ENCODE results near the gene PRDM11.

Gene PRDM11

GRCh38 chr11:45133878-45134277 is 12.6 kb upstream of the PRDM11 start:
- no peak overlapping the region for H3K4me3 ChIP-seq
- no peak overlapping the region for H3K27ac ChIP-seq

DNA sequence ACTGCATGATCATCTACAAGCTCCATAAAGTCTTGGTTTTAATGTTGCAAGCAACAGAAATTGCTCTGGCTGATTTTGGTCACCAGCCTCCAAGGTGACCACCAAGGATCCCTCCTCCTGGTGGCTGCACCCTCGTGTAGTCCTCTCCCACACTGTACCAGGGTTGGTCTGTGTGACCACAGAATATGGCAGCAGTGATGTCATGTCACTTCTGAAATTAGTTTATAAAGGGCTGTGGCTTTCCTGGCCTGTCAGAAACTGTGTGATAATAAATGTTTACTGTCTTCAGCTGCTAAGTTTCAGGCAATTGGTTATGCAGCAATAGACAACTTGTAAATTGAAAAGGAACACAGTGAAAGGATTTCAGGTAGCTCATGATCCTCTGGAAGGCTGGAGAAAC is 5.3 kb upstream of the PRDM11 start:
- no peak overlapping the region for H3K27ac ChIP-seq
- H3K4me3 ChIP-seq, result no peak overlapping the region

DNA sequence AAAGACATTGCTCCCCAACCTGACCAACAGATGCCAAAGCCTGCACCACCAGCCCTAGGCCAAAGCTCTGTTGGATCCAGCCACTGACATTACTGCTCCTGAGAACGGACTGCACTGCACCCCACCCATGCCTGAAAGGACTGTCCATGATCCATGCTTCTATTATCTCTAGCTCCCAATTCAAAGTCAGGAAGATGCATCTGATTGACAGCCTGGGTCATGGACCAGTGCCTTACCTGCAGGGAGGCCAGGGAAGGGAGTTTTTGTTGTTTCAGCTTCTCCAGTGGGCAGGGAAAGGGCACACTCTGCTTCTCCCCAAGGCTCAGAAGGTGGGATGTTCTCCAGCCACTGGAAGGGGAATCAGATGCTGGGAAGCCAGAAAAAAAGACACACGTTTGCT is 4.8 kb upstream of the PRDM11 start:
- Histone ChIP-seq H3K4me3 (no peak overlapping the region), H3K27ac (no peak overlapping the region)

DNA sequence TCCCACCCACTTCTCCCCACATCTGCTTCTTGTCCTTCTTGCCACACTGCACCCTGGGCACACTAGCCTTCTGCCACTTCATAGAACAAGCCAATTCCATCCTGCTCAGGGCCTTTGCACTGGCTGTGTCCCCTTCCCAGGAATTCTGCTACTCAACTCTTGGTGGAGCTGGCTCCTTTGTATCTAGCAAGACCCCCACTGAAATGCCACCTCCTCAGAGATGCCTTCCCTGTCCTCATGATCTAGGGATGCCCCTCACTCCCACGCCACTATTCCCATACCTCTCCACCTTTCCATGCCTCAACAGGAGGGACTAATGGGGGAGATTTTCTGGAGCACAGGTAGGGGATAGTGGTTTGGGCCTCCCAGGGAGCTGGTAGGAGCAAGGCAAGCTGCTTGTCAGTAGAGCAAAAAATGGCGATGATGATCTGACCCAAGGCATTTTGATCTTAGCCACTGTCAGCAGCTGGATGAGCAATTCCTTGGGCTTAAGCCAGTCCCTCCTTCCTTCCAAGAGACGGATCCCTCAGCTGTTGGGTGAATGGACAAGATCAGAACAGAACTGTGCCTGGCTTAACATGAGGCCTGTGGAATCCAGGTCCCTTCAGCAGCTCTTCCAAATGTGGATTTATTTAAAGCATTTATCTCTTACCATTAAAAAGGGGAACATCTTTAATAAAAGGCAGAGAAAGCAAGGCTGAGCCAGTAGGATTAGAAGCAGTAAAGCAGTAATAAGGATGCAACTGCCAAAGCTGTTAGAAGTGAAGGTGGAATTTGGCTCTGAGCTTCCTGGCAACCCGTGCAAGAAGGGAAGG is 4.0 kb upstream of the PRDM11 start:
- no peak overlapping the region for H3K4me3 ChIP-seq
- H3K27ac ChIP-seq, result no peak overlapping the region

DNA sequence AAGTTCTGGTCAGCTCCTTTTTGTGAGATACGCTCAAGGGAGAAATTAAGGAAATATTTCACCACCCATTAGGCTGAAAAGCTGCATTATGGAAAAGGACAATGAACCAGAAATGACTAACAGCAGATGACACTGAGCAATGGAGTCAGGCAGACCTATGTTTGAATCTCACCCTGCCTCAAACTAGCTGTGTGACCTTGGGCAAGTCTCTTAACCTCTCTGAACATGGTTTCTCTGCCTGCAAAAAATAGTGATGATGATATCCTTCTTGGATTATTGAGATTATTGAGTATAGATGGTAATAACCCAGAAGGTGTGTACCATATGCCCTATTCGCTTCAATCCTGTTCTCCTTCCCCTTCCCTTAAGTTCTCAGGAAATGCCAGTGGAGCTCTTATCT is 2.9 kb upstream of the PRDM11 start:
- no peak overlapping the region for H3K4me3 ChIP-seq
- no peak overlapping the region for H3K27ac ChIP-seq

DNA sequence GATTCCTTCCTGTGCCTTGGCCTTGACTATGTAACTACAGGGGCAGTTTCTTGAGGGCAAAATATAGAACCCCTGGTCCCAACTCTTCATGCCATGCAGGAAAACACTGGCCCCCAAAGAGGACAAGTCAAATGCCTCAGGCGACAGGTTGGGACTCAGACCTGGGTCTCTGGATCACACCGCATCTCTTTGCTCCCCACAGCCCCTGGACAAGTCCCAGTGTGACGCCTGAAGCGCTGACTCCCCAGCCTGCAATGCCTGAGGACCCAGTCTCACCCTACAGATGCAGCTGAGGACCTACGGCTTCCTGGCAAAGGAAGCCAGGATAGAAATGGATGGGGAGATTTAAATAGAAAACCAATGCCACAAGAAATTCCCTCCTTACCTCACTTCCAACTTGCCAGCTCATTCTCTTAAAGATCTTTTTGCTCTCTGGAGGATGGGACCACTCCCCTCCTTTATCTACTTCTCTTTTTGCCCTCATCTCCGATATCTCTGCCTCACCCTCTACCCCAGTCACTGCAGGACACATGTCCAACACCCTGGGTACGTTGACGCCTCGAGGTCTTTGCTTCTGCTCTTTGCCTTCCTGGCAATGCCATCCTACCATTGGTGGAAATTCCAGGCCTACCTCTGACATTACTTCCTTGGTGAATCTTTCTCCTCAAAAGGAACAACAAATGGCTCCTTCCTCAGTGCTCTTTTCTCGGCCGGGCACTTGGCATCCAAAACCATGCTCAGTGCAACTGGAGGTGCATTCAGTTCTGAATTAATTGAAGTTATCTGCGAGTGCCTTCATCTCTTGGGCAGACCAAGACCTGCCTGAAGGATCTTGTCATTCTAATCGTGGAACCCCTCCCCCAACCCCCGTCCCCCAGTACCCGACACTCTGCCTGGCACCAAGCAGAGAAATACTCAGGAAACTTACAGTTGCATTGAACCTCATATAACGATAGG is 2.0 kb upstream of the PRDM11 start:
- Histone ChIP-seq H3K27ac (no peak overlapping the region), H3K4me3 (no peak overlapping the region)

DNA sequence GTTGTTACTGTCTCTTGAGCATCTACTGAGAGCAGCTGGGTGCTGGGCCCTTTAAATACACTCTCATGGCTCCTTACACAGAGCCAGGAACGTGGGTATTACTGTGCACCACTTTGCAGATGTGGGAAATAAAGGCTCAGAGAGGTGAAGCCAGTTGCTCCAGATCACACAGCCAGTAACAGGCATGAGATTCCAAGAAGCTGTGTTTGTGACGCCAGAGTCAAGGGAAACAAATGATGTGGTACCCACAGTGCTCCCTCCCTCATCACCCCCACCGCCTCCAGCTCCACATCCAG is 1.4 kb upstream of the PRDM11 start:
- no peak overlapping the region for H3K27ac ChIP-seq
- H3K4me3 ChIP-seq, result no peak overlapping the region

DNA sequence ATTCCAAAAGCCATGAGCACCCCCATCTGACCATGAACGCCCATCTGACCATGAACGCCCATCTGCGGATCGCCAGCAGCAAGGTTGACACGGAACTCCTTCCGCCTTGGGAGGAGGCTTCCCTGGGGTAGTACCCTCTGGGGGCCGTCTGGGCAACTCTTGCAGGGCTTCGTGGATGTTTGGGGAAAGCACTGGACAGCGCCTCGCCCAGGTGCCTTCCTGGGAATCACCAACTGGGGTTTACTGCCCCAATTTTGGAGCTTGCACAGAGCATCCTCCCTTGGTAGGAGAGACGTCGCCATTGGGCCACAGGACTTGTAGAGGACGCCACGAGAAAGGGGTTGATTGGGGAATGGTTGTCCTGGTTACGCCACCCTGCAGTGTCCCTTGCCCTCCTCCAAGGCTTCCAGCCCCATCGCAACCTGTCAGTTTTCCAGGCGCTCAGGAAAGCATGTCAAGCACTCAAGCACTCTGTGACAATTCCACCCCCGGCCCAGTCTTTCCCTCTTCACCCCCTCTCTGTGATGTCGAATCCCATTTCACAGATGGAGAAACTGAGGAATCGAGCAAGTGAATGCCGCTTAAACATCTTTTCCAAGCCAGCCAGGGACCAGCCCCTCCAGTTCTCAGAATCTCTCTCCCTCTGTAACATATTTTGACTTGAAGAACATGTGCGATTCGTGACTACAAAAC is 914 bp upstream of the PRDM11 start:
- Histone ChIP-seq H3K27ac (peak overlapping the region in 13 of 21 experiments; percentile 90 to 99 (median 96)), H3K4me3 (peak overlapping the region; percentile 48 to 80 (median 64))

GRCh38 chr11:45147017-45147728 is 734 bp downstream of the PRDM11 start:
- H3K27ac ChIP-seq, result peak overlapping the region; percentile 60 to 99 (median 95)

GRCh38 chr11:45147891-45148675 is 1.6 kb downstream of the PRDM11 start:
- Histone ChIP-seq H3K4me3 (peak overlapping the region; percentile 48 to 80 (median 67)), H3K27ac (peak overlapping the region in 14 of 21 experiments; percentile 75 to 99 (median 96))

More at GRCh38 chr11:45147017-45147728, 734 bp downstream of the PRDM11 start:
- H3K4me3 ChIP-seq, result peak overlapping the region; percentile 48 to 80 (median 67)

DNA sequence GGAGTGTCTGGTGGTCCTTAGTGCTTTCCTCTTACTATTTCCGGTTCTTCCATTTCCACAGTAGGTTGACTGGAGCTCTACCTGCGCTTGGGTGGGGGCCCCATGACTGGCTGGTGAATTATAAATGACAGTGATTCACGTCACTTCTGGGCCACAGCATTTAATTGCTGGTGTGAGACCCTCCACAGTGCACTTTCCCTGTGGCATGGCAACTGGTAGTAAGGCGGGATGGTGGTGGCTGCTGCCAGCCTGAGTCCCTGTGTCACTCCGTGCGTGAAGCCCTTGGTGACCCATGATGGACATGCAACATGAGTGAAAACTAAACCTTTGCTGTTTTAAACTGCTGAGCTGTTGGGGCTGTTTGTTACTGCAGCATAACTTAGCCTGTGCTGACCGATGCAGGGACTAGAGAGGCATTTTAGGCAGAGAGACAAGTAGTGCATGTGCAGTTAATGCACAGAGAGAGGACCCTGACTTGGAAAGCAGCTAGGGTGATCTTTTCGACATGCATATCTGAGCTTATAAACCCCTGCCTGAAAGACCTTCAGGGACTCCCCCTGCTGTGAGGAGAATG is 3.1 kb downstream of the PRDM11 start:
- no peak overlapping the region for H3K27ac ChIP-seq
- H3K4me3 ChIP-seq, result no peak overlapping the region

GRCh38 chr11:45150301-45150700 is 3.9 kb downstream of the PRDM11 start:
- no peak overlapping the region for H3K4me3 ChIP-seq
- no peak overlapping the region for H3K27ac ChIP-seq

GRCh38 chr11:45150943-45151342 is 4.5 kb downstream of the PRDM11 start:
- Histone ChIP-seq H3K4me3 (no peak overlapping the region), H3K27ac (no peak overlapping the region)

DNA sequence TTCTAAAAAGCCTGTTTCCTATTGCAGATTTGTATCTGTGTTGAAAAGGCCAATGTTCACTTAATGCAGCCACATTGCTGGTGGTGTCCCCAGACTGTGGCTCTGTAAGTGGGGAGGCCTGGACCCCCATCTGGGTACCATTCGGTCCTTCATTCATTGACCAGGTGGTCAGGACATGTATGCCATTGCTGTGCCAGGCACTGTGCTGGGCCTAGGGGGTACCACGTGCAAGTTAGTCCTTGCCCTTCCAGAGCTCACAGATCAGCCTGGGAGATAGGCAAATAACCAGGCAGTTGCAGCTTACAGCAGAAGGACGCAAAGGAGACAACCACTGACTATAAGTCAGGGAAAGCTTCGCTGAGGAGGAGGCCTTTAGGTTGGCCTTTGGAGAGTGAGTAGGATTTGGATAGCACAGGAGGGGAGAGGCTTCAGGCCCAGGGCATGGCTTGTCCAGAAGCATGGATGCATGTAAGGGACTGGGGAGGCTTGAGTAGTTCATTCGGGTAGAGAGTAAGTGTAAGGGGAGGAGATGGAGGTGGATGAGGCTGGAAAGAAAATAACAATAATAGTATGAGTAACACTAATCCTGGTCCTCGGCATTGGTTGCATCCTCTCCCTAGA is 5.0 kb downstream of the PRDM11 start:
- H3K4me3 ChIP-seq, result no peak overlapping the region
- no peak overlapping the region for H3K27ac ChIP-seq

- Histone ChIP-seq H3K4me3 (no peak overlapping the region), H3K27ac (no peak overlapping the region)
Measured at GRCh38 chr11:45152740-45153595, 6.5 kb downstream of the PRDM11 start.

- Histone ChIP-seq H3K27ac (no peak overlapping the region), H3K4me3 (no peak overlapping the region)
Measured at GRCh38 chr11:45154276-45154675, 7.8 kb downstream of the PRDM11 start.

DNA sequence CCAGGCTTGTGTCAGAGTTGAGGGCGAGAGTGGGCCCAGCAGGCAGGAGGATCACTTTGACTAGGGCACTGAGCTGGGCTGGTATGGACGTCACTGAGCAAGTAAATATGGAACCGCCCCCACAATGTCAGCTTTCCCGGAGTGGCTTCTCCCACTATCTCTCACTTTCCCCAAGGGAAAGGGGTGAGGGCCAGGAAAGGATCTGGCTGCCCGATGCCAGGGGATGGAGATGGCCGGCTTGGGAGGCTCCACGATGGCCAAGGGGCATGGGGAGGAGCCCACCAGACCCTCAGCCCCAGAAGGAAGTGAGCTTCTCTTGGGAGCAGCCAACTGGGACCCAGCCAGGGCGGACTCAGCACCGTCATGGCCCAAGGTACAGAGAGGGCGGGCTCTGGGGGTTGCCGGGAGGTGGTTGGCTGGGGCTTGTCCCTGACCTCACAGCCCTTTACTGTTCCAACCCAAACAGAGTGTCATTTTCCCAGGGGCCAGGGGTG is 8.7 kb downstream of the PRDM11 start:
- no peak overlapping the region for H3K27ac ChIP-seq
- no peak overlapping the region for H3K4me3 ChIP-seq

Measured in skin epidermis (tissue), 12 donors.